HG02759 (cell line): ENCODE results near the gene KIF6.

Experiments used
- ATAC-seq: cut with Tn5 transposase; IDR thresholded peaks from one replicate; pipeline ENCODE4 v1.9.1; 2021; ENCODE audit warnings: mild to moderate bottlenecking, moderate library complexity; ENCODE audit not compliant: unreplicated experiment

The KIF6 gene

DNA sequence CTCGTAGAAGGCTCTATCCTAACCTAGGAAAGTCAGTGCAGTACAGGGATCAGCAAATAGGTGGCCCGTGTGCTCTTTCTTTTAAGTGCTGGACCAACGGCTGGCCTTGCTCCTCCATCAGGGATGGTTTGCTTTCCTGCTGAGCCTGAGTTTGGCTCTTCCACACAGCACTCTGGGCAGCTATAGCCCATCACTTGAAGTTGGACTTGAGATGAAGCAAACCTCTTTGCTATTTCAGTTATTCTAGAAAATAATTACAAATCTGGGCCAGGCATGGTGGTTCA is 335.8 kb downstream of the KIF6 start:
- ATAC-seq: no peak

DNA sequence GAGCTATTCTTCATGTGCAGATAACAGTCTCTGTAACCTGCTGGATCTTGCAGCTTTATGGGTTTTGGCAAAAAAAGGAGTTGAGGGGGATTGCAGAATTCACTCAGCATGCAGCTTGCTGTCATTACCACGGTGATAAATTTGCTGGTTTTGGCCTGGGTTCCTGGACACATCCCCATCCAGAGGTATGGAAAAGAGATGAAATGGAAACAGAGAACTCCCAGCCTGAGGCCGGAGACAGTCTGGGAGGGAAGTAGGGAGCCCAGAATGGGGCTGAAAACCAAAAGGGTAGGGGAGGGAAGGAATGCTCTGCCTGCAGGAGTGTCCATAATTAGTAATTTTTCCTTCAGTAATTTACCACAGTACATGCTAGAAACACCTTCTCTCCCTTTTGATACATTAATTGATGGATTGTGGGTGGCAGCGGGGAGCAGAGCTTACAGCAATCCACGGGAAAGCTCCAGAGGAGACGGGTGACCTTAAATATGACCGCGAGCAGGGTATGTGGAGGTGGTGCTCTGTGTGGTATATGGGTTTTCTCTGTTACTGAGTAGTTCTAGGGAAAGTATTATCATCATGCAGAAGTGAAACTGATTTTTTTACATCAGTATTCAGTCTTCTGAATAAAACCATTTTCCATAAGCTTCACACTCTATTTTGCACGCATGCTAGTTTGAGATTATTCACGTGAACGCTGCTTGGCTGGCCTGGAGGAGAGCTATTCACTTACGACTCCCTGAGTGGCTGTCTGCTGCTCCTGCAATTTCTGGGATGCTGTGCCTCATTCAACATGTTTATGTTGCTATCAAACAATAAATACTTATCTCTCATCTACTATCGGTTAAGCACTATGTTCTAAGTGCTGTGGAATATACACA is 336.4 kb downstream of the KIF6 start:
- peak; percentile 70 for ATAC-seq

DNA sequence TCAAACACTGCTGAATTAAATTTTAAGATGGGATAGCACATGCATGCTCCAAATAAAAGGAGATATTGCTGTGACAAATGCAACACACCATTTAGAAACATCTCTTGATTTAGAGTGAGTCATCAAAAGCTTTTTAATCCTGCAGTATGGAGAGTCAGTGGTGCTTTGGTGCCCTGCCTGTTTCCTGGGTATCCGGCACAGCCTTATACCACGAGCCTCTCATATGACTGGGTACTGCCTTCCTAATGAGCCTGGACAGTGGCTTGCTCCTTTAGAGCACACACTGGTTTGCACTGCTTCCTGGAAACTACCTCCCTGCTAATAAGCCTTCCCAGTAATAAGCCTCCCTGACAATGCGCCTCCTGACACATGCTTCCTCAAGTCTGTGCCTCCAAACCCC is 337.4 kb downstream of the KIF6 start:
- ATAC-seq: no peak

DNA sequence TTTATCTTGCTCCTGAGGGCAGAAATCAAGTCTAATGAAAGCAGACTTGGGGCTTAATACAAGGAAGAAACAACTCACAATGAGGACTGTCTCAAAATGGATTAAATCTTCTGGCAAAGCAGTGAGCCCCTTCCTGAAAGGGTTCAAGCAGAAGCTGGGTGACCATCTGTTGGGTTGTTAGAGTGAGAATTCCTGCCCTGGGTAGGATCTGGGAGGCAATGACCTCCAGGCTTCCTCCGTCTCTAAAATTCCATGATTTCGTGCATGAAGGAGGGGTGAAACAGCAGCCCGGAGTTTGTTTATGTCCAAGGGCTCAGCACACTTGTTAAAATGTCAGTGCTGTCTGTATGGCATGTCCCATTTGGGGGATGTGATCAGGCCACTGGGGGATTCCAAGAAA is 338.7 kb downstream of the KIF6 start:
- no peak for ATAC-seq

DNA sequence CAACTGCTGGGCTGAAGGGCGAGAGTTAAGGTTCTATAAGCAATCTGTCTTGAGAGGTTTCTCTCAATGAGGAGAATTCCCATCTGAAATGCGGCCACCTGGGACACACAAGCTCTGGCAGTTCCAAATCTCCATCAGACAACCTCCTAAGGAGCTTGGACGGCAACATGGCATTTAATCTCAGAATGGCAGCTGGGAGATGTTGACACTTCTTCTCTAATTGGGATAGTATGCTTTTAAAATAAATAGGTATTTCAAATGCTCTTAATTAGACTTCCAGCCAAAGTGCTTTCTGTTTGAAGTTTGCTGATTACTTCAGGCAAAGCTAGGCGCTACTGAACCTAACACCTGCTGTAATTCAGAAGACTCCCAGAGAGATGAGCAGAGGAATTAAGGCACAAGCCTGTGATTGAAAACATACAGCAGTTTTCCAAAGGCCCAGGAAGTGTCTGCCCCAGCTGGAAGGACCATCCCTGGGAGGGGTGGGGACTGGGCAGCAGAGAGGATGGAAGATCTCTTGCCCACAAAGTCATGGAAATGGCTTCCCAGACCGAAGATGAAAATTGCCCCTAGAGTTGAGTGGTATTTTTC is 343.6 kb downstream of the KIF6 start:
- no peak for ATAC-seq

DNA sequence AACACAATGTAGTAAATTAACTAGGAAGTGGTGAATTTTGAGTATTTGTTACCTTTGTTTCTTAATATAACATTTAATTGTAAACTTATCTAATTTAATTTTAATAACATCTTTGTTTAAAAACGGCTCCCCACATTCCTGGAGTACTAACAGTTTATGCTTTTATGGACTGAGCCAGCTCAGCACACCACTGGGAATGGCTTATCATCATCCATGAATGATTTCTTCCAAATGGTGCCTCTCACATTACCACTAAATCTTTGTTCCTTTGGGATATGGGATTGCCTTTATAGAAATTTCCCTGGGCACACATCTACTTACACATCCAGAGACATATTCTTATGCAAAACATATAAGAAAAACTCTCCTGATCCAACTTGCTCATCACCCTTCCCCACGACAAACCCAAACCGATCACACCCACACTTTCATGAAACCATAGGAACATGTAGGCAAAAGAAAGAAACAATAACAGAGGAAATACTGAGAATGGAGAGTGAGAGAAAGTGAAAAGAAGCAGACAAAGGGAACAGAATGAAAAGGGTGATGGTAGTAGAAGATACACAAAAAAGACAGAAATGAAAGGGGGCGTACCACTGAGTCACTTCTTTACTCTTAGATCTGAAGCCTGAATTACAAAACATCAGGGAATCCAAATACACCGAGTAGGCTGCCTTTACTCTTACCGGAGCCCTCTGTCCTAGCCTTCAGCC is 344.2 kb downstream of the KIF6 start:
- ATAC-seq: no peak

DNA sequence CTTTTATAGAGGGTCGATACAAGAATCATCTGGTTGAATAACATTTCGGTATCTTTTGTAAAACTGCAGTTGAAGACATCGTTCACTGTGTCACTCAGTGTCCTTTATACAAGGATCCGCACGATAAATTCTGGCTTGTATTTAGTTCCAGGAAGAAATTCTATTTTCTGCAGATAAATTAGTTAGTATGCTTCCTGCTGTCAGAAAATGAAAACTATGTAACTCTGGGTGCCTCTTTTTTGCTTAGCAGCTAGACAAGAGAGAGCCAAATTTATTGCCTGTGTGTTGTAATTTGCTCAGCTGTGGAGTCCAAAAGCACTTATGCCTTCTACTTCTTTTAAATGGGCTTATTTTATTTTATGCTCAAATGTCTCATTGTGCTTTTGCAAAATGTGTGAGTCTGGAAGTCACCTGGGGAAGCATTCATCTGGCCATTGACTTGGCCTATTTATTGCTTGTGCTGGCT is 346.2 kb downstream of the KIF6 start:
- no peak for ATAC-seq

DNA sequence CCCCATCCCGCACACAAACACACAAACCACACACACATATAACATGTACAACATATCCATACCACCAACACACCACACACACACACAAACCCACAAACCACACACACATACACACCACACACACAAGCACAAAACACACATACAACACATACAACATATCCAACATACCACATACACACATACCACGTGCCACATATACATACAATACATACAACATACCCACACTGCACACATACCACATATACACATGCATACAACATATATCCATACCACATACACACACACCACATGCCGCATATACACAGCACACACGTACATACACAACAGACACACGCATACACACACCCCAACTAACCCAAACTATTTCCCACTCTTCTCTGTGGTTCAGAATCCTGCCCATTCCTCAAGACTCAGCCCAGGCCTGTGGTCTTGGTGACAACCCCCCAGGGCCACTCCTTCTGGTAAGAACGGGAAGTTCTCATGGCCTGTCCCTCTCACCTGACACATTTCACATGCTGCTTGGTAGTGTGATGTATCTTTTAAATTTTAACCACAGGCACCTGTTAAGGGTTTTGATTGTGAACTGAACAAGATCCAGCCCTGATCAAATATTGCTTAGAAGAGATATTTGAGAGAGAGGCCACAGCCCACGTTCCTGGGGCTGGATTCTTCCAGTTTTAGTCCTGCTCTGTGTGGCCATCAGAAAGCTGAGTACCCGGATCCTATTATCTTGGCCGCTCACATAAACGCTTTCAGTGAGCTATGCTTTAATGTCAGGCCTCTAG is 346.8 kb downstream of the KIF6 start:
- no peak for ATAC-seq

DNA sequence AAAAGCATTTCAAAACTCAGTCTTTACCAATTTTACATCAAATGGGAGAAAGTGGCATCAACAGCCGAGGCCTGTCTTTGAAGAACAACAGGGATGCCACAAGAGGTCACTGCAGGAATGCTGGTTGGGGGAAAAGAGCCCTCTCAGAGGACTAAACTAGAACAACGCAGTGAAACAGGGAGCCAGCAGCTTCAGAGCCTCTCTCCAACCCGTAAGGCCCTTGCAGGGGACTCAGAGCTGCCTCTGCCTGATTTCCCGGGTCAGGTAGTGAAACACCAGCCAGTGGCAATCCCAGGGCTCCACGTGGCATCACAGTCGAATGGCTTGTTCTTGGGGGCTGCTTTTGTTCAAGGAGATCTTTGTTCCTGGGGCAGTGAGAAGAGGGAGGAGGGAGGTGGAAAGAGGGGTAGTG is 347.7 kb downstream of the KIF6 start:
- ATAC-seq: no peak

DNA sequence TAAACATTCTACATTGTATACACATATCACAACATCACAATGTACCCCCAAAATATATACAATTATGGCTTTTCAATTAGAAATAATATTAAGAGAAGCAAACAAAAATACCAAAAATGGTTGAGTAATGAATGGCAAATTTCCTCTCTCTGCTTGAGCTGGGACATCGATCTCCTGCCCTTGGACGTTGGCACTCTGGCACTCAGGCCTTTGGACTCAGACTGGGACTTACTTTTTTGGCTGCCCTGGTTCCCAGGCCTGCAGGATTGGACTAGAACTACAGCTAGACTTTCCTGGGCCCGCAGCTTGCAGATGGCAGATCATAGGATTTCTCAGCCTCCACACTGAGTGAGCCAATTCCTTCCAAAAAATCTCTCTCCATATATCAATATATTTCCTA is 349.8 kb downstream of the KIF6 start:
- ATAC-seq: no peak

DNA sequence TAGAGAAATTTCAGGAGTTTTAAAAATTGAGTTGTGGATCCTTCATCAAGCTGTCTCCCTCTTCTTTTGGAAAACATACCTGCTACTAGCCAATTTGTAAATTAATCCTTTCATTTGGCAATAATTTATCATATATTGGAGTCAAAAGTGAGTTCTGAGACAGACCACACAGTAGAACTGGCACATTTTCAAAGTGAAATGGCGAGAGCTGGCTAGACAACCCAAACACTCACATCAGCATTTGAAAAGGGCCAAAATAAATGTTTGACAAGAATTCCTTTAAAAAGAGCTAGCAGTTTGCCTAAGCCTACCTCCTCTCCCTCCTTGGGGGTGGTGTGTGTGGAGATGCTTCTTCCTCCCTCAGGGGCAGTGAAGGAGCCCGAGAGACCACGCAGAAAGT is 354.8 kb downstream of the KIF6 start:
- ATAC-seq: no peak

DNA sequence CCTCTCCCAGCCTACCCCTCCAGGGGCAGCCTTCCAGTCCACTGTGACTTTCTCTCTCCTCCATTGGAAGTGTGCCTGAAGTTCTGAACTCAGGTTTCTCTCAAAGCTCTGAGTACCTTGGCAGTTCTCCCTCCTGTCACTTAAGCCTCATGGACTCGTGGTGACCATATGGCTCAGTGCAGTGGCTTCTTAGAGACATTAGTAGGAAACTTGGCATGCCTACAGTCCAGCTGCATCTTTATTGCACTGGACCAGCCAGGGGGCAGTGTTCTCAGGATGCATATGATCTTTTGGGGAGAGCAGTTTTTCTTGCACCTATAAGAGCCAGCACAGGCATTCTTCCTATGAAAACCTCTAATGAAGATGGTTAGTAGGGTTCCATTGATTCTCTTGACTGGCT is 355.2 kb downstream of the KIF6 start:
- no peak for ATAC-seq

DNA sequence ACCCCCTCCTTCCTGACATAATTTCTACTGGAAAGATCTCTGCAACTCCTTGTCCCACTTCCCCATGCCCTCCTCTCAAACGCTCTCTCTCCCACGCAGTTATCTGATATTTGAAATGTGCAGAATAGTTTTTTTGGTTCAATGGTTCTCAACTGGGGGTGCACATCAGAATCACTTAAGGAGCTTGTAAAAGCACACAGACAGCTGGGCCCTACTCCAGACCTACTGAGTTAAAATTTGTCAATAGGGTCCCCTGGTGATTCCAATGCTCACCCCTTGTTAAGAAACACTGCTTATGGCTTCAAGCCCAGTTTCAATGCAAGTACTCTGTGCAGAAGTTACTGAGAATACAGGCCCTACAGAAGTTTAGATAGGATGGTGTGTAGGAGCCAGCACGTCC is 357.5 kb downstream of the KIF6 start:
- ATAC-seq: no peak

DNA sequence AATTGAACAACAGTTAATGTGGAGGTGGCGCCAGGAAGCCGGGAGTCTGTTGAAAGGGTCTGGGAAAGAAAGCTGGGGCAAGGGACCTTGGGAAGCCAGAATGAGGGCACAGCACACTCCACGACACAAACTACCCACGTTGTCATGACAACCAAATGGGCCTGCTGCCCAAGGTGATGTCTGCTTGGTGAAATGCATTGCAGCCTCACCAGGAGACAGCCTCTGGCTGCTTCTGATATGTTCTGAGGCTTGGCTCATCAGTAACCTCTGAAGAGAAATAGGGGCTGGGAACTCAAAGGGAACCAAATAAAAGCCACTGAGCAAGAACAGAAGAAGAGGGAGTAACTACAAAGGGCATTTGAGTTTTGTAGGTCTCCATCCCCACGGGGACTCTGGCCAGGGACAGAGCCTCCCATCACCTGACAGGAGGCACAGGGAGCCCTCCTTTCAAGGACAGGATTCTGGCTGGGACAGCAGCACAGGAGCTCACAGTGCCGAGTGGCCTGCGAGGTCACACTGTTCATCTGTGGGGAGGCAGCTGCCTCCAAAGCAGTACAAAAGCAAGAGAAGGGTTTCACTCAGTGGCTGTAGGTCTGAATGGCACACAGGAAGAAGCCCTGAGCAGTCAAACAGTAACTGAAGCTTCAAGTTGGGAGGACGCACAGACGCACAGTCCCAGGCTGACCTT is 358.1 kb downstream of the KIF6 start:
- ATAC-seq: no peak

DNA sequence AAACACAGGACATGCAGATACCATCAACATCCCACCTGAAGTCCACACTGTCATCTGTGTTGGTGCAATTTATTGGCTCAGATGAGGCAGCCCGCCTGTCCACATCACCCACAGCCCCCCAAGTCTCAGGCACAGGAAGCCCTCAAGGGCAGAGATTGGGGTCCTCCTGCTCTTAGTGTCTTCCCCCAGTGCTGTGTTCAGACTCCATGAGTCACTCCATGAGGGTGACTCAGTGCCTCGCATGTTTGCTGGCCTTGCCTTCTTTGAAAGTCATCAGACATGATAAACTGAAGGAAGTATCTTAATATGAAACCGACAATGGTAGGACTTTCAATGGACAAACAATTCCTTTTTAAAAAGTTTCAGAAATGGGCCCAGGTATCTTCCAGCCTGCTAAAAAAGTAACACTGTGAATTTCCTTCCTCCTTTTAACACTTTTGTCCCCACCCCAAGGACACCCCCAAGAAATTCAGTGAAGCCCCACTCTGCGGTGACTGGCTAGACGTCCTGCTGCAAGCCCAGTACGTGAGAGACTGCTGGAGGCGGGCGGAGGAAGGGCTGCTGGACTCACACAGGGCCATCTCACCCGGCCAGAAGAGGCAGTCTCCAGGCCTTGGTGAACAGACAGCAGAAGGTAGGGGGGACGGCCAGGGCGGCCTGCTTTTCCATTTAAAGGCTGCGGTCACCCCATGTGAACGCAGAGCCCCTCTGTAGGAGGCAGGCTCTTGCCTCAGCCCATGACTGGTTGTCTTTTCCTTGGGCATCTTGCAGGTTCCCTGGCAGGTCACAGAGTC is 359.7 kb downstream of the KIF6 start:
- no peak for ATAC-seq

DNA sequence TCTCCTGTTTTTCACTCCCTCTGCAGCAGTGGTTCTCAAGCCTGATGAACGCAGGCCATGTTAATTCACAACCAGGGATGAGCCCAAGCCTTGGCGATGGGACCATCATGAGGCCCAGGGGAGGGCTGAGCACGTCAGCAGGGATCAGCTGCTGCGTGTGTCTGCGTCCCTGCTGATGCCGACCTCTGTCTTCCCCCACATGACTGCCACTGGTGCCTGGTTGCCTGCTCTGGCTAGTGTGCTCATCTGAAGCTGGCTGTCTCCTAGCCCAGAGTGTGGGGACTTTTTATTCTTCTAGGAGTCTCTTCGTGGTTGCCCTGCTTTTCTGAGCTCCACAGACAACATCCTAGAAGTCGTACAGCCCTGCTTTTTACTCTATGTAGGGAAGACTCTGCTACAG is 361.9 kb downstream of the KIF6 start:
- ATAC-seq: no peak

DNA sequence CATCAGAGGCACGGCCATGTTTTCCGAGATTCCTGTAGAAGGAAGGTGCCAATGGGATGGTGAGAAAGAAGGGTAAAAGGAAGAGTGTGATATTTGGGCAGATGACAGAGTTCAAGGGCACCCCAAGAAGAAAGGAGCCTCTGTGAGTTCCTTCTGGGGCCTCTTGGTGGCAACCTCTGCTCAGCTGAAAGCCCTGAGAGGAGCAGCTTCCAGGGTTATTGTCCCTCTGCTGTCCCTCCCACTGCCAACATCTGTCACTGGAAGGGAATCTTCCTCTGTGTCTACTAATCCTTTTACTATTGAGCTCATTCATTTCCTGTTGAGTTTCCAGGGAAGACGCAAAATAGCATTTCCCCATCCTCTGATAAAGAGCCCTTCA is 362.7 kb downstream of the KIF6 start:
- ATAC-seq: no peak

DNA sequence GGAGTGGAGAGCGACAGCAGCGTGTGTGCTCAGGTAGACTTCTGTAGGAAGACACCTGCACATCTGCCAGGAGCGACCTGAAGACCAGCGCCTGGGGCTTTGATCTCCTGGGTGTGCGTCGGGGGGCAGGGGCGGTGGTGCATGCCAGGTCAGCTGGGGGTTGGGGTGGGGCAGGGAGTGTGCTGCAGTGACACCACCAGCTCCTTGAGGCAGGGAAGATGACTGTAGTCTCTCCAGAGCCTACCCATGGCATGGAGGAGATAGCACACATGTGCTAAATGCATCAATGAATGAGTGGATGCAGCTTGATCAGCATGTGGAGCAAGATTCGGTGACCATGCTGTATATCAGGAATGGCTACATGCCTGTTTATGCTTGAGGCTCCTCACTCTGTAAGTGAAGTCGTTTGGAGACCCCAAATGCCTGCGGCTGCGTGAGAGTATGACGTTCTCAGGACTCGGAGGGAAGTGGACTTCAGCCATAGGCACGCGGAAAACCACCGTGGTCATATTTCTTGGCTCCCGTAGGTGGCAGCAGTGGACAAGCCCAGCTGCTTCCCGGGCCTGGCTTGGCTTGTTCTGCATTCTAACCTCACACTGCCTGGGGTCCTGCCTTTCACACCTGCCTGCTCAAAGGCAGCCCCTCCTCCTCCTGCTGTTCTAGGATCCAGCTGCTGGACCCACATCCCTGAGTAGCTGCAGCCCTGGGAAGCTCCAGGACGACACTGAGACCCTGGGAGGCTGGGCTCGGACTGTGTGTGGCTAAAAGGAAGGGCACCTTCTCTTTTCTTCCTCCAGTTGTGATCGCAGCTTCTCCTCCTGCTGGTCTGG is 363.3 kb downstream of the KIF6 start:
- ATAC-seq: peak; percentile 59

DNA sequence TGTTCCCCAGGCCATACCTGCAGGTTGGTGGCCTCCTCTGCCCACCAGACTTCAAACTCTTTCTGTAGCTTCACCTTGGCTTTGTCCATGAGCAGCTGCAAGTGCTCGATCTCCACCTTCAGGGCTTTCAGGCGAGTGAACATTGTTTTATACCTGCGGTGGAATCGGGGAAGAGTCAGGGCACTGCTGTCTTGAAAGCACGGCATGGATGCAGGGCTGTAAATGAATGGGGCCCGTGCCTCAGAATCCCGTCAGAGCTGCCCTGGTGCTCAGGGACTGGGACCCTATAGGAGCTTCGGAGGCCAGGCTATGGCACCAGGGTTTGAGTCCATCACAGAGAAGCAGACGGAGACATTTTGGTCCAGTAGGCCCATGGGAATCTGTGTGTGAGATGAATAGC is 364.8 kb downstream of the KIF6 start:
- no peak for ATAC-seq
